ELF-1 (cell line): ENCODE data around the gene ITK.
"Not testable (repeated sequence)": the region's sequence is repeated elsewhere in the genome, so short reads cannot be mapped to it uniquely, and the experiment has no call there.

Experiments
- DNase-seq: peaks from one replicate; pipeline ENCODE4 v3.0.0-alpha.2; 2016; ENCODE audit warnings: low read depth, low spot score

Gene ITK

DNA sequence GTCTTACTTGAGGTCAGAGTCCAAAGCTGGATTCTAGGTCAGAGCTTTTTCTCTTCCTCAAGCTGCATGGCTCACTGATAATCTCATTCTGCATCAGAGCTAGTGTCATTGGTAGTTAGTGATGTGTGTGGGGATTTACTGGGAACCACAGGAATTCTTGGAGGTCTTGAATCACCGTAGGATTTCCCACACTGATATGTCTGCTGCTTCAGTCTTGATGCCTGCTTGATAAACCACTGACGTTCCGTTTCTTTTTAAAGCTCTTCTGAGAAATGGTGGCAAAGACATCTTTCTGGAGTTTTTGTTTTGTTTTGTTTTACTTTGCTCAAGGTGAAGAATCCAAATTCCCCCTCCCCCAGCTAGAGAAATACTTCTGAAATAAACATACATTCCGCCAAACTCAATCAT, 13.4 kb upstream of the ITK start:
- DNase-seq, result no peak

DNA sequence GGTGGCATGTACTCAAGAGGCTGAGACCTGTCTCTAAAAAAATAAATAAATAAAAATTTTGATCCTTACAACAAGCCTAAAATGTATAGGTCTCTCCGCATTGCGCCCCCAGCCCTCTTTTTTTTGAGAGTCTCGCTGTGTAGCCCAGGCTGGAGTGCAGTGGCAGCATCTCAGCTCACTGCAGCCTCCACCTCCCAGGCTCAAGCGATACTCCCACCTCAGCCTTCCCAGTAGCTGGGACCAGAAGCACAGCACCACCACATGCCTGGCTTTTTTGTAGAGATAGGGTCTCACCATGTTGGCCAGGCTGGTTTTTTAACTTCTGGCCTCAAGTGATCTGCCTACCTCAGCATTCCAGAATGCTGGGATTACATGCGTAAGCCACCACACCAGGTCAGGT, 12.4 kb upstream of the ITK start:
- DNase-seq, result no peak

DNA sequence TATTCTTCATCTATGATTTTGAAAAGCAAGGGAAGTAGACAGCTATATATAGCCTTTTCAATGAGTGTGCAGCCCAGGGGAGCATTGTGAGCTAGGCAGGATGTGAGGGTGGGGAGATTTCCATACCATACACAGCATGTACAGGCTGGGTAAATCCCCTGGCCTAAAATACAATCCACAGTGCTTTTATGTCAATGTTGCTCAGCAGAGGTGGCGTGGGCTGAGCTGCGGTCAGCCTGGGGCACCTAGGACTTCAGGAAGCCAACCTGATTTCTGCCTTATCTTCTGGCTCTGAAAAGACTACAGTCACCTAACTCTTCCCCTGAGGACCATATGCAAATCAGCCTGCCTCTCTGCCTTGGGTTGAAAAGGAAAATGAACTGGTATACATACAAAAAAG, 8.2 kb upstream of the ITK start:
- peak; percentile 15 for DNase-seq

DNA sequence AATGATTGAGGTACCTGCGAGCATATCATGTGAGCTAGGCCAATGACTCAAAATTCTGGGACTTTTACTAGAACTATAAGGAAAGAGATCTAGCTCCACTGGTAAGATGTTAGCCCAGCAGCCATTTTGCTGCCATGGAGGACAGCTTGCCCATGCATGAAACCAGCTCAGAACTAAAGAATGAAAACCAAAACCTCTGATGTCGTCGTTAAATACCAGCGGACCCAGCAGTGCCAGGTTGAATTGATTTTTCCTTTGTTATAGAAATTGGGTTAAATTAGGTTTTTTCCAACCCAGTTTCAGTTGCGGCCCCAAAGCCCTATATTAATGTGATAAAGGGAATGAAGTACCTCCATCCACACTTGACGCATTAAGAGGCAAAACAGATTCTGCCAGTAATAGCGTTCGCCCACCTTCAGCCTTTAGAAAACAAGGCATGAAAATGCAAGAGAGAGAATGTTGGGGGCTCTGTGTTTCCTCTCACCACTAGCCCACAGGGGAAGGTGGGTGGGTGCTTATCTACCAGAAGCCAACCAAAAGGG, 5.5 kb upstream of the ITK start:
- DNase-seq, result no peak

DNA sequence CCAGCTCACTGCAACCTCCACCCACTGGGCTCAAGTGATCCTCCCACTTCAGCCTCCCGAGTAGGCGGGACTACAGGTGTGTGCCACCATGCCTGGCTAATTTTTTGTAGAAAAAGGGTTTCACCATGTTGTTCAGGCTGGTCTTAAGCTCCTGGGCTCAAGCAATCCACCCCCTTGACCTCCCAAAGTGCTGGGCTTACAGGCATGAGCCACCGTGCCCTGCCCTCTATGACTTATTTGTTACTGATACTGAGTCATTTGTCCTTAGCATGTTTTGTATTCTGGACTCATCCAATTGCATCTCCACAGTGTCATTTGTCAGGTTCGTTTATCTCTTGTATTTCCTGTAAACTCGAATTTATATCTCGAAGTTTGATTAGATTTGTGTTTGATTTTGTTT, 2.7 kb upstream of the ITK start:
- DNase-seq, result no peak

DNA sequence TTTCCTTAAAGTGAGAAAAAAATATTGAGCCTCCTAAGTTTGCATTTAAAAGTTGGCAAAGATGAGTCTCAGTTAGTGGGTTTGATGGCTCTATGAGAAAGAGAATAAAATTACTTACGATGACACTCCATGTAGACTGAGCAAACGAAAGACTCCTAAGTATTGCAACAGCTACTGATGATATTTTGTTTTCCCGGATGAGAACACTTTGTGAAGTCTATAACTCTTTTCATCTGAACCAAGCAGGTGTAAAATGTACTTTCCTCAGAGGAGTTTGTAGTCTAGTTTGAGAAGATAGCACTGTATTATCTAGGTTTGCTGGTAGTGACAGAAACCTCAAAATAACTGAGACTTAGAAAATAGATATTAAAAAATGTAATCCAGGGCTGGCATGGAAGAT, 1.7 kb upstream of the ITK start:
- DNase-seq, result no peak

DNA sequence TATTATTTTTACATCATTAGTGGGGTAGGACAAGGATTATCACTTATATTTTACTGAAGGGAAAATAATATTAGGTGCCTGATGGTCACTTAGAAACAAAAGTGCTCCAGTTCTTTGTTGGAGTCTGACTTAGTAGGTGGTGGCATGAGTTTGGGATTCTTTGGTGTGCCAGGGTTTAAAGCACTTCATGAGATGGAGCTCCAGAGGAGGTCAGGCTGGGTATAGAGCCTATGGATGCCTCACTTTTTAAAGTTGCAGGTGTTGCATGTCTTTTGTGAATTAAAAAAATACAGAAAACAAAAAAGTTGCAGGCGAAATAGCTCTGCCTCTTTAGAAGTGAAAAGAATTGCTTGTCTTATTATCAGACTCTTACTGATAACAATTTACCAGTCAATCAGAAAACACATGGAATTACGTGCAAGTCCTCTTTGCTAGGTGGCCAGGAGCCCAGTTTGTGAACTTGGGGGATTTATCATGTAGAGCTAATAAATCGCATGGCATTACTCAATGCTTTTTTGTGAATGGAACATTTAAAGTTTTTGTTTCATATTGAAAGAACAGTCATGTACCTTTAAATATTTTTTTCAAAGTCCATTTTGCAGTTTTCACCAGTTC, 1.6 kb downstream of the ITK start:
- DNase-seq, result no peak

DNA sequence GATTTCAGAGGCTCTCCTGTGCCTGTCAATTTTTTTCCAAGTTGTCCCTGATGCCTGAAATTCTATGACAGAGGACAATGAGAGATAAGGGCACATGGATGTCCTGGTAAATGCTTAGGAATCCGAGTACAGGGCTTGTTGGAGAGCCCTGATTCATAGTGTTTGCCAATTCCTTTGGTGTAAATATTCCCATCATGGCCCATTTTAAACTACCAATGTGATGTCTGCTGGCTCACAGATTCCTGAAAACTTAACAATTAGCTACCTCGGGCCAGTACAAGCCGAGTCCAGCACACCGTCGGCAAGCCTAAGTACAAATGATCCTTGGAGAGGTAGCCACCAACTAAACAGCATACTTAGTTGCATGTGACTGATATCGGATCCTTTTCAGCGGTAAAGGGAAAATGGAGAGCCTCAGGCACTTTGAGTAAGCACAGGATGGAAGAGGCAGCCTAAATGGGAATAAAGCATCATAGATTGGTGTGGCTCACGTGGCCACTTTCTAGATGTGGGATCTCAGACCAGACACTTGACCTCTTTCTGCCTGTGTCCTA, 3.6 kb downstream of the ITK start:
- DNase-seq, result no peak

DNA sequence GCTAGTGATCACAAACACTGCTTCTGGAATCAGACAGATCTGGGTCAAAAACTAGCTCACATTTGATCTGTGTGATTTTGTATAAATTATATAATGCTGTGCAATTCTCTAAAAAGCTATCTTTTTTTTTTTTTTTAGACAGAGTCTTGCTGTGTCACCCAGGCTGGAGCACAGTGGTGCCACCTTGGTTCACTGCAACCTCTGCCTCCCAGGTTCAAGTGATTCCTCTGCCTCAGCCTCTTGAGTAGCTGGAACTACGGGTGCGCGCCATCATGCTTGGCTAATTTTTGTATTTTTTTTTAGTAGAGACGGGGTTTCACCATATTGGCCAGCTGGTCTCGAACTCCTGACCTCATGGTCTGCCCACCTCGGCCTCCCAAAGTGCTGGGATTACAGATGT, 4.5 kb downstream of the ITK start:
- DNase-seq, result not testable (repeated sequence)

DNA sequence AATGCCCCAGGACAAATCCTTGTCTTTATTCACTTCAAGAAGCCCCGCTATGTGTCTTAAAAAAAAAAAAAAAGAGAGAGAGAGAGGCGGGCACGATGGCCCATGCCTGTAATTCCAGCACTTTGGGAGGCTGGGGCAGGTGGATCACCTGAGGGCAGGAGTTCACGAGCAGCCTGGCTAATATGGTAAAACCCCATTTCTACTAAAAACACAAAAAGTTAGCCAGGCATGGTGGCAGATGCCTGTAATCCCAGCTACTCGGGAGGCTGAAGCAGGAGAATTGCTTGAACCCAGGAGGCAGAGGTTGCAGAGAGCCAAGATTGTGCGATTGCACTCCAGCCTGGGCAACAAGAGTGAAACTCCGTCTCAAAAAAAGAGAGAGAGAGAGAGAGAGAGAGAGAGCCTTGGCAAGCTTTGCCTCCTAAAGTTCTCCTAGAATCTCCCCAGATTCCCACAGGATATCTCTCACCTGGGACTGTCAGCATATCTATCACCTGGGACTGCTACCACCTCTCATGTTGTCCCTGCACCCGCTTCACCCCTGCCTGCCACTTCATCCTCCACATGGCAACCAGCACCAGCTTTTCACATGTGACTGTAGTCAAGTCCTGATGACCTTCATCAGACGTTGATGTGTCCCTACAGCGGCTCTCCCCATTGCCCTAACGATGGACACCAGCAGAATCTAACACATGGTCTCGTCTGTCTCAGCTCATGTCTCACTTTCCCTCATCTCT, 5.8 kb downstream of the ITK start:
- DNase-seq, result no peak

DNA sequence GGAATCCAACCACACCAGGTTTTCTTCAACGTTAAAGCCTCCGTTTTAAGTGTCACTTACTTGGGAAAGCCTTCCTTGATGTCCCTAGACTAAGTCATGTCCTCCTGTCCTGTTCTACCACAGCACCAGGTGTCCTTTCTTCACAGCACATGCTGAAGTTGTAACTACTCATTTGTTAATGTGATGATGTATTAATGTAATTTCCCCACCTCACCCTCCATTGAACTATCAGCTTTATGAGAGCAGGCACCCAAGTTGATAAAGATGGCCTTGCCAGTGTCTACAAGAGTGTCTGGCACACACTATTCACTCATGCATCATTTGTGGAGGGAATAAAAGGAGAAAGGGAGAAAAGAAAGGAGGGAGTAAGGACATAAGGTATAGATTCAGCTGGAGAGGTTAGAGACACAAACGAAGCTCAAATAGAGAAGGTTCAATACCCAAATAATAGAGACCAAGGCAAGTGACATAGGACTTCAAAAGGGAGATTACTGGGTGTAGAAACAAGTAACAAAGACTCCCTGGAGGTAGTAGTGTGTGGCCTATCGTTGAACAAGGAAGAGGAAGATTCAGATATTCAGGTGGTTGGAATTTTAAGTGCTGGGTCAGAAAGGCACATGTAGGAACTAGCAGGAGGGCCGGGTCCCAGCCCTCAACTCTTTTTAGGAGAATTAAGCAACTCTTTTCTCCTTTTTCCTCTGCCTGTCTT, 6.6 kb downstream of the ITK start:
- no peak for DNase-seq

DNA sequence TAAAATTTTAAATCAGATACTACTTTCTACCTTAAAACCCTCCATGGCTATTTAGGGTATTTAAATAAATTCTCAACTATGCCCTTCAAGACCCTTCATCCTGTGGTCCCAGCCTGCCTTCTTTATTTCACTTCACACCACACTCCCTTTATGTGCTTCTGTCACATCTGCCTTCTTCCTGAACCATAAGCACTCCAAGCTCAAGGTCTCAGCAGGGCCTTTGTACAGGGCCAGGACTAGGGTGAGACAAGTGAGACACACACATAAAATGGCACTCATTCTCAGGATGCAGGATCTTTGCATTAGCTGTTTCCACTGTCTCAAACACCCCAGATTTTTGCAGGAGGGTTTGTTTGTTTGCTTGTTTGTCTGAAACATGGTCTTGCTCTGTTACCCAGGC, 7.6 kb downstream of the ITK start:
- no peak for DNase-seq

DNA sequence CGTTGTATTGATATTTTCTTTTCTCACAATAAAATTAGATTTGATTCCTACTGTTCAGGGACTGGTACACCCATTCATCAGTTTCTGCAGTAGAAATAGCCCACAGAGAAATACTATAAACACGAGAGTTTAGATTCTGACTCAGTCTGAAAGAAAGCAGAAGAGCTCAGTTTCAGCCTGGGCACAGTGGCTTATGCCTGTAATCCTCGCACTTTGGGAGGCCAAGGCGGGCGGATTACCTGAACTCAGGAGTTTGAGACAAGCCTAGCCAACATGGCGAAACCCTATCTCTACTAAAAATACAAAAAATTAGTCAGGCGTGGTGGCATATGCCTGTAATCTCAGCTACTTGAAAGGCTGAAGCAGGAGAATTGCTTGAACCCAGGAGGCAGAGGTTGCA, 8.6 kb downstream of the ITK start:
- DNase-seq, result no peak

DNA sequence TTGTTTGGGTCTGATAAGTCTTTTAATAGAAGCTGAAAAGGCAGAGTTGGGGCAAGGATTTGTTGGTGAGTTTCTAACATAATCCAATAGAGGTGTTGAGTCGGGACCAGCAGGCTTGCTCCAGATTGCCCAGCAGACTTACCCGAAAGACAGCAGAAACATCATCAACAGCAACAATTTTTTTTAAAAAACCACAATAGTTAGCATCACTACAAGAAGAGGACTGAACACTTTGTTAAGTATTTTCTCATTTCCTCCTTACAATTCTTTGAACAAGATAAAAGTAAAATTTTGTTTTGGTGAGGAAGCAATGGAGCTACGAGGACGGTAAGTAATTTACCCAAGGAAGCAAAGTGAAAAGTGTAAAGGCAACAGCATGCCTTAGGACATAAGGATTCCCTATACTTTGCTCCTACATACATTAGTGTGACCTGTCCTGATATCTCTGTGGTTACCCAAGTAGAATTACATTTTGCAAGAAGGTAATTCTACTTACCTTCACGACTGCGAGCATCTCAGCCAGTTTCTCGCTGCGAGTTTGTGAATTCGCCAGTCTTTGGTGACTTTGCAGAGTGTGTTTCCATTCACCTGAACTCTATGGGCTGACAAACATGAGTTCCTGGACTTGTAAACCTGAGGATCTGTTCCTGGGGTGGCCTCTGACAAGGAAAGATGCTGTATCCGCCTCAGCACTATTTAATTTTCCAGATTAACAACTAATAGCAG, 13.2 kb downstream of the ITK start:
- DNase-seq, result no peak

DNA sequence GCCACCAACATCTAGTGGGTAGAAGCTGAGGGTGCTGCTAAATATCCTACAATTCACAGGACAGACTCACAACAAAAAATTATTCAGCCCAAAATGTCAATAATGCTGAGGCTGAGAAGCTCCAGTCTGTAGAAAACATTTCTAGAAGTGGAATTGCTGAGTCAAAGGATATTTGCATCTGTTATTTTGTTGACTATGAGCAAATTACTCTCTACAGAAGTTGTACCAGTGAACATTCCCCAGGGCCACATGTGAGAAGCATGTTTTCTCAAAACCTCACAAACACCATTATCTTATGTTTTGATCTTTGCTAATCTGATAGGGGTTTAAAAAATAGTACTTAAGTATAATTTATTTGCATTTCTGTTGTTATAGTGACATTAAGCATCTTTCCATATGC, 15.4 kb downstream of the ITK start:
- no peak for DNase-seq

DNA sequence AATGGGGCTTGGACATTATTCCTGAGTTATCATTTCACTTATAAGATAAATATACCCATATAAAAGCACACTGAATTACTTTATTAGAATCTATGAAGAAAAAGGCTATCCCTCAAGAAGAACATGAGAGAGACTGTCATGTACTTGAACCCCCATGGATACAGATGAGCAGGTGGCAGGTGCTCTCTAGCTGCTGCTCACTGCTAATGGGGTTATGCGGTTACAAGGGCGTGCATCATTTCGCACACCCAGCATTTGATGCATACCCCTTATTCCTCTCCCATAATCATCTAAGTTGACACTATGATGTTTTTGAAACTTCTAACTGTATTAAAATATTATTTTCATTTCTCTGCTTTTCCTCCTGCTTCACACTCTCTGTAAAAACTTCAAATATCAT, 16.4 kb downstream of the ITK start:
- no peak for DNase-seq

DNA sequence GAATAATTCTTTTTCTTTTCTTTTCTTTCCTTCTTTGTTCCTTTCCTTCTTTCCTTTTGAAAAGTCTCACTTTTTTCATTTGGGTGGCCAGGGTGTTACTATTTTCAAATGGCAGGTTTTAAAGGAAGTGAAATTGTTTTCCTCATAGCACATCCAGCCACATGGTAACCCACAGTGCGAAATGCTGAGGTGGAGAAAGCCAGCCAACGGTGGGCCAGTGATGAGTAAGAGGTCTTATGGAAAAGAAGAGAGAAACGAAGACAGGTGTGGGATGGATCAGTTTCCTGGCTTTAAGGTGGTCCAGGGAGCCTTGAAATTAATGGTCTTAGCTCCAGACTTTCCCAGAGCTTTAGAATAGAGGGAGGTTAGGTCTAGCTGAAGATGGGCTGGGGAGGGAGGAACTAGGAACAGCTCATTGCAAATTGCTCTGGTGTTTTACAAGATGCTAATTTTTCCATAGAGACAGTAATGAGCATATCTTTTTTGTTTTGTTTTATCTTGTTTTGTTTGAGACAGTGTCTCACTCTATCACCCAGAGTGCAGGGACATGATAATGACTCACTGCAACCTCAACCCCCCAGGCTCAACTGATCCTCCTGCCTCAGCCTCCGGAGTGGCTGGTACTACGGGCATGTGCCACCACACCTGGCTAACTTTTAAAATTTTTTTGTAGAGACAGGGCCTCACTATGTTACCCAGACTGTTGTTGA, 17.8 kb downstream of the ITK start:
- DNase-seq, result no peak

DNA sequence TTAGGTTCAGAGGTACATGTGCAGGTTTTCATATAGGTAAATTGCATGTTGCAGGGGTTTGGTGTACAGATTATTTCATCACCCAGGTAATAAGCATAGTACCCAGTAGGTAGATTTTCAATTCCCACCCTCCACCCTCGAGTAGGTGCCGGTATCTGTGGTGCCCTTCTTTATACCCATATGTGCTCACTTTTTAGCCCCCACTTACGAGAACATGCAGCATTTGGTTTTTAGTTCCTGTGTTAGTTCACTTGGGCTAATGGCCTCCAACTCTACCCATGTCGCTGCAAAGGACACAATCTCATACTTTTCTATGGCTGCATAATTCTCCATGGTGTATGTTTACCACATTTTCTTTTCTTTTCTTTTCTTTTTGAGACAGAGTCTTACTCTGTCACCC, 21.2 kb downstream of the ITK start:
- DNase-seq, result no peak

DNA sequence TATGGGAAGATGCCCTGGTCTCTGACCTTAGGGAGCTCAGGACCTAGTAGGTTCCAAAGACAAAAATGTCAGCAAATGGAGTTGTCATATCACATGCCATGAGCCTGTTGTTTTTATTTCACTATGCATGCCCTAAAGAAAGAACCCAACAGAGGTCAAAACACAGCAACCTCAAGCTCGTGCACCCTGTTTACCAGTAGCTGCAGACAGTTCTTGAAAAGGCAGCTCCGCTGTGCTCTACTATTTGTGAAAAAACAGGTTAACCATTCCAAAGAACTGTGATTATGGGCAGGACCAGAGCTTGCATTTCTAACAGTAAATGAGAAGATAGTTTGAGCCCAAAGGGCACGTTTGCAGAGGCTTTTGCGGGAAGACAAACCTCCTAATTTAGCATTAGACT, 22.8 kb downstream of the ITK start:
- no peak for DNase-seq

DNA sequence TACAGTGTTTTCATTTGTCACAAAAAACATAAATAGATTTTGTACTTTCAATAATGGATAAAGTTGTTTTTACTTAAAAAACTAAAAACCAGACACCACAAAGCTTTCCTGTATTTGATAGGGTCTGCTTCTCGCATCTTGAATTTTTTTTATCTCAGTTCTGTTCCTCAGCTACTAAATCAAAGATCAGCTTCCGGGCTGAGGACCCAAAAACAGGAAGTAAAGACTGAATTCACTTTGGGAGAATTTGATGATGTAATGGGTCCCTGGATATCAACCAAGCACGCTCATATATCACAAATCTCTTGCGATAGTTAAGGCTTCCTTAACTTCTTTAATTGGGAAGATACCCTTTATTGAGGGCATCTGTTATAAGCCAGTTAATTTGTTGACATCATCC, 24.1 kb downstream of the ITK start:
- no peak for DNase-seq

DNA sequence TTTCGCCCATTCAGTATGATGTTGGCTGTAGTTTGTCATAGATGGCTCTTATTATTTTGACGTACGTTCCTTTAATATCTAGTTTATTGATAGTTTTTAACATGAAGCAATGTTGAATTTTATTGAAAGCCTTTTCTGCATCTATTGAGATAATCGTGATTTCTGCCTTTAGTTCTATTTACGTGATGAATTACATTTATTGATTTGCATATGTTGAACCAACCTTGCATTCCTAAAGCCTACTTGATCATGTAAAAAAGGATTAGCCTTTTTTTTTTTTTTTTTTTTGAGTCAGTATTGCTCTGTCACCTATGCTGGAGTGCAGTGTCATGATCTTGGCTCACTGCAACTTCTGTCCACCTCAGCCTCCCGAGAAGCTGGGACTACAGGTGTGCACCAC, 25.1 kb downstream of the ITK start:
- DNase-seq, result no peak
